ENCODE results near the gene ROCK2. TPM values are rescaled to one million over a fixed set of nuclear protein-coding genes. Genes with fewer than 3 reads are reported as not detected.
A peak's percentile ranks its signal among the peaks of the same experiment; 100 is the strongest.

ROCK2 gene
- total RNA-seq, result 10 to 100 TPM; 16.6 to 19.2 TPM

- Mint-ChIP-seq H3K4me1 (ENCODE audit: low read depth) (peaks cover 27% of the 10 kb centered on the region), H3K27me3 (no peaks in the 10 kb centered on the region), H3K36me3 (no peaks in the 10 kb centered on the region), H3K4me3 (peak within 1 kb of the TSS; percentile 98), H3K27ac (peak within 1 kb of the TSS; percentile 89), H3K9me3 (no peaks in the 10 kb centered on the region)
- intact Hi-C loops (cut with micrococcal nuclease), result loop anchor here (1.0 to 10.0 kb wide), 6 partner anchors 107 to 410 kb away; partner anchors contain the start of gene SLC66A3
- ChIA-PET CTCF (interaction anchor here (0.7 to 2.5 kb wide), 6 partner anchors 22 to 220 kb away, joined by 3 to 12 read pairs (median 3); partner anchors contain the start of gene E2F6), POLR2A (interaction anchor here (1.2 to 2.7 kb wide), 8 partner anchors 9 to 532 kb away, joined by 3 to 8 read pairs (median 4); partner anchors contain the start of genes E2F6 and SLC66A3)
- DNase-seq, result peak; percentile 80
These were observed at the start of gene ROCK2 for GRCh38 chr2:11344342-11344955. Gene ROCK2 (minus strand): TSS chr2:11344636. CDS start chr2:11344136, 500 bp downstream.

GRCh38 chr2:11393711-11394236 is 49.3 kb upstream of the ROCK2 start:
- no peak overlapping the region for H3K4me3 Mint-ChIP-seq
- H3K27me3 Mint-ChIP-seq, result peaks cover 2% of the 10 kb centered on the region
- CTCF ChIA-PET, result interaction anchor here (0.6 kb wide), 1 partner anchor 98 kb away, joined by 3 read pairs; no protein-coding TSS in a partner anchor
- intact Hi-C loops (cut with micrococcal nuclease), result no loop called here
- no peaks in the 10 kb centered on the region for H3K9me3 Mint-ChIP-seq
- POLR2A ChIA-PET, result no interaction called here
- DNase-seq, result no peak
- H3K36me3 Mint-ChIP-seq, result no peaks in the 10 kb centered on the region
- no peak overlapping the region for H3K27ac Mint-ChIP-seq
- H3K4me1 Mint-ChIP-seq (ENCODE audit: low read depth), result no peaks in the 10 kb centered on the region

GRCh38 chr2:11391942-11392266 is 47.5 kb upstream of the ROCK2 start:
- Mint-ChIP-seq H3K36me3 (no peaks in the 10 kb centered on the region), H3K9me3 (no peaks in the 10 kb centered on the region), H3K27me3 (peaks cover 2% of the 10 kb centered on the region), H3K4me1 (ENCODE audit: low read depth) (no peaks in the 10 kb centered on the region), H3K4me3 (no peak overlapping the region), H3K27ac (no peak overlapping the region)
- no peak for DNase-seq
- ChIA-PET POLR2A (no interaction called here), CTCF (no interaction called here)
- intact Hi-C loops (cut with micrococcal nuclease), result no loop called here

GRCh38 chr2:11390399-11390658 is 45.9 kb upstream of the ROCK2 start:
- Mint-ChIP-seq H3K9me3 (no peaks in the 10 kb centered on the region), H3K4me3 (no peak overlapping the region), H3K4me1 (ENCODE audit: low read depth) (no peaks in the 10 kb centered on the region), H3K27ac (no peak overlapping the region), H3K36me3 (no peaks in the 10 kb centered on the region), H3K27me3 (peaks cover 2% of the 10 kb centered on the region)
- CTCF ChIA-PET, result interaction anchor here (1.1 kb wide), 1 partner anchor 56 kb away, joined by 3 read pairs; no protein-coding TSS in a partner anchor
- intact Hi-C loops (cut with micrococcal nuclease), result no loop called here
- no peak for DNase-seq
- POLR2A ChIA-PET, result no interaction called here

- Mint-ChIP-seq H3K4me3 (no peak overlapping the region), H3K27me3 (peaks cover 2% of the 10 kb centered on the region), H3K36me3 (no peaks in the 10 kb centered on the region), H3K4me1 (ENCODE audit: low read depth) (no peaks in the 10 kb centered on the region), H3K27ac (no peak overlapping the region), H3K9me3 (no peaks in the 10 kb centered on the region)
- ChIA-PET POLR2A (no interaction called here), CTCF (interaction anchor here (1.1 kb wide), 1 partner anchor 57 kb away, joined by 3 read pairs; no protein-coding TSS in a partner anchor)
- intact Hi-C loops (cut with micrococcal nuclease), result no loop called here
- no peak for DNase-seq
These were observed 45.3 kb upstream of the ROCK2 start for GRCh38 chr2:11389551-11390398.

- no peaks in the 10 kb centered on the region for H3K36me3 Mint-ChIP-seq
- intact Hi-C loops (cut with micrococcal nuclease), result no loop called here
- H3K4me1 Mint-ChIP-seq (ENCODE audit: low read depth), result no peaks in the 10 kb centered on the region
- H3K27me3 Mint-ChIP-seq, result peaks cover 2% of the 10 kb centered on the region
- ChIA-PET CTCF (no interaction called here), POLR2A (no interaction called here)
- DNase-seq, result no peak
- H3K9me3 Mint-ChIP-seq, result no peaks in the 10 kb centered on the region
- H3K4me3 Mint-ChIP-seq, result no peak overlapping the region
- H3K27ac Mint-ChIP-seq, result no peak overlapping the region
These were observed 44.6 kb upstream of the ROCK2 start for GRCh38 chr2:11389052-11389420.

- DNase-seq, result no peak
- Mint-ChIP-seq H3K27ac (no peak overlapping the region), H3K9me3 (no peaks in the 10 kb centered on the region), H3K27me3 (peaks cover 2% of the 10 kb centered on the region), H3K4me1 (ENCODE audit: low read depth) (no peaks in the 10 kb centered on the region), H3K4me3 (no peak overlapping the region), H3K36me3 (no peaks in the 10 kb centered on the region)
- POLR2A ChIA-PET, result no interaction called here
- intact Hi-C loops (cut with micrococcal nuclease), result no loop called here
- CTCF ChIA-PET, result interaction anchor here (0.6 kb wide), 1 partner anchor 16 kb away, joined by 3 read pairs; no protein-coding TSS in a partner anchor
These were observed 44.0 kb upstream of the ROCK2 start for GRCh38 chr2:11388262-11389051.

GRCh38 chr2:11387843-11388242 is 43.4 kb upstream of the ROCK2 start:
- ChIA-PET CTCF (no interaction called here), POLR2A (no interaction called here)
- DNase-seq, result no peak
- intact Hi-C loops (cut with micrococcal nuclease), result no loop called here
- Mint-ChIP-seq H3K27ac (no peak overlapping the region), H3K27me3 (peaks cover 2% of the 10 kb centered on the region), H3K9me3 (no peaks in the 10 kb centered on the region), H3K4me3 (no peak overlapping the region), H3K36me3 (no peaks in the 10 kb centered on the region), H3K4me1 (ENCODE audit: low read depth) (no peaks in the 10 kb centered on the region)

GRCh38 chr2:11387100-11387390 is 42.6 kb upstream of the ROCK2 start:
- intact Hi-C loops (cut with micrococcal nuclease), result no loop called here
- Mint-ChIP-seq H3K27me3 (peaks cover 2% of the 10 kb centered on the region), H3K36me3 (no peaks in the 10 kb centered on the region), H3K9me3 (no peaks in the 10 kb centered on the region), H3K4me3 (no peak overlapping the region), H3K4me1 (ENCODE audit: low read depth) (no peaks in the 10 kb centered on the region), H3K27ac (no peak overlapping the region)
- CTCF ChIA-PET, result interaction anchor here (0.6 kb wide), 1 partner anchor 147 kb away, joined by 4 read pairs; no protein-coding TSS in a partner anchor
- POLR2A ChIA-PET, result no interaction called here
- DNase-seq, result no peak

GRCh38 chr2:11385847-11386246 is 41.4 kb upstream of the ROCK2 start:
- intact Hi-C loops (cut with micrococcal nuclease), result no loop called here
- CTCF ChIA-PET, result no interaction called here
- no peak for DNase-seq
- POLR2A ChIA-PET, result no interaction called here
- Mint-ChIP-seq H3K36me3 (no peaks in the 10 kb centered on the region), H3K27ac (no peak overlapping the region), H3K4me3 (no peak overlapping the region), H3K4me1 (ENCODE audit: low read depth) (no peaks in the 10 kb centered on the region), H3K27me3 (no peaks in the 10 kb centered on the region), H3K9me3 (no peaks in the 10 kb centered on the region)

GRCh38 chr2:11385216-11385615 is 40.8 kb upstream of the ROCK2 start:
- intact Hi-C loops (cut with micrococcal nuclease), result no loop called here
- ChIA-PET CTCF (interaction anchor here (1.0 kb wide), 1 partner anchor 92 kb away, joined by 3 read pairs; no protein-coding TSS in a partner anchor), POLR2A (no interaction called here)
- Mint-ChIP-seq H3K4me1 (ENCODE audit: low read depth) (no peaks in the 10 kb centered on the region), H3K27me3 (no peaks in the 10 kb centered on the region), H3K4me3 (no peak overlapping the region), H3K9me3 (no peaks in the 10 kb centered on the region), H3K27ac (no peak overlapping the region), H3K36me3 (no peaks in the 10 kb centered on the region)
- no peak for DNase-seq

- H3K4me1 Mint-ChIP-seq (ENCODE audit: low read depth), result no peaks in the 10 kb centered on the region
- H3K36me3 Mint-ChIP-seq, result no peaks in the 10 kb centered on the region
- ChIA-PET POLR2A (no interaction called here), CTCF (no interaction called here)
- no peak overlapping the region for H3K27ac Mint-ChIP-seq
- no peaks in the 10 kb centered on the region for H3K27me3 Mint-ChIP-seq
- intact Hi-C loops (cut with micrococcal nuclease), result no loop called here
- H3K9me3 Mint-ChIP-seq, result no peaks in the 10 kb centered on the region
- DNase-seq, result no peak
- H3K4me3 Mint-ChIP-seq, result no peak overlapping the region
These were observed 35.1 kb upstream of the ROCK2 start for GRCh38 chr2:11379558-11379957.

All from activated CD4-positive, alpha-beta memory T cell treated with anti-CD3 and anti-CD28 coated beads for 36 hours (primary cell).